Endothelial cell of umbilical vein (primary cell): Measurements from ENCODE around the gene DNAH6. TPM values are rescaled to one million over a fixed set of nuclear protein-coding genes. Genes with fewer than 3 reads are reported as not detected.
"Not testable (repeated sequence)": the region's sequence is repeated elsewhere in the genome, so short reads cannot be mapped to it uniquely, and the experiment has no call there.

Source experiments
- BruUV-seq: library from RNA; stranded (reverse); fragments of 400-500 nt; replicated peaks from 2 replicates; lab custom pipeline; 2021; lab: Mats Ljungman, UMichigan
- CTCF ChIA-PET: fragments of 300-600, 350-600 bp; sonication (Branson Sonifier 250); formaldehyde crosslinking; loops from one replicate; lab custom pipeline; 2021; ENCODE audit warnings: antibody characterized with exemption, inconsistent platforms; lab: Charles Lee
- POLR2A ChIA-PET: fragments of 300-600, 350-600 bp; sonication (Branson Sonifier 250); formaldehyde crosslinking; loops from one replicate; lab custom pipeline; 2021; ENCODE audit warnings: antibody characterized with exemption, inconsistent platforms; lab: Charles Lee
- DNase-seq: peaks from one replicate; pipeline ENCODE4 v3.0.0-alpha.2; 2011; ENCODE audit warnings: low read depth, low spot score
- FAIRE-seq: peaks from 2 replicates; lab custom pipeline; 2011; peaks lifted over from hg19 to GRCh38; lab: Jason Lieb, UNC
- H2AFZ ChIP-seq: 2 replicates; pipeline ENCODE4 v1.6.0; 2012; ENCODE audit warnings: low read depth, low read length, control low read depth, inconsistent platforms
- H3K27ac ChIP-seq: 2 replicates; pipeline ENCODE4 v1.5.1; 2011; ENCODE audit warnings: low read depth, mild to moderate bottlenecking, control low read depth, low read length, moderate library complexity; ENCODE audit not compliant: insufficient read depth
- H3K27me3 ChIP-seq, 2 experiments: 2 replicates each; pipeline versions ENCODE4 v1.6.0 to v1.6.1; 2011; ENCODE audit warnings: low read length in 2 of 2, mixed read lengths in 1 of 2; ENCODE audit not compliant: control insufficient read depth in 2 of 2, insufficient read depth in 2 of 2
- H3K36me3 ChIP-seq, 2 experiments: 2 replicates in 1 of 2; 3 replicates in 1 of 2; pipeline ENCODE4 v1.5.1; 2011; ENCODE audit warnings: low read length in 2 of 2, mild to moderate bottlenecking in 1 of 2, moderate library complexity in 1 of 2; ENCODE audit not compliant: control insufficient read depth in 2 of 2, insufficient read depth in 2 of 2; ENCODE audit errors: extremely low read depth in 1 of 2
- H3K4me1 ChIP-seq: 3 replicates; pipeline ENCODE4 v1.5.1; 2011; ENCODE audit warnings: mild to moderate bottlenecking, low read length; ENCODE audit not compliant: control insufficient read depth, insufficient read depth; ENCODE audit errors: extremely low read depth
- H3K4me2 ChIP-seq: 2 replicates; pipeline ENCODE4 v1.6.1; 2011; ENCODE audit warnings: low read length, control low read depth, mixed read lengths; ENCODE audit not compliant: insufficient read depth
- H3K4me3 ChIP-seq, 3 experiments: fragments of 200-600 bp in 1 of 3; sonication (generic), shearing (Covaris generic) in 1 of 3; replicated peaks in 1 of 3; 2 replicates each; pipeline ENCODE4 v1.5.1; 2011 to 2016; ENCODE audit warnings: control low read depth in 3 of 3, low read length in 3 of 3, mild to moderate bottlenecking in 2 of 3, inconsistent platforms in 1 of 3, low read depth in 1 of 3, moderate library complexity in 1 of 3; ENCODE audit not compliant: insufficient read depth in 1 of 3
- H3K79me2 ChIP-seq: 2 replicates; pipeline ENCODE4 v1.6.0; 2012; ENCODE audit warnings: low read length, inconsistent platforms; ENCODE audit not compliant: control insufficient read depth, insufficient read depth
- H3K9ac ChIP-seq: replicated peaks from 2 replicates; pipeline ENCODE3; 2011; ENCODE audit warnings: low read length, control low read depth; ENCODE audit not compliant: insufficient read depth; ENCODE audit errors: extremely low read depth
- H3K9me1 ChIP-seq: replicated peaks from 3 replicates; pipeline ENCODE4 v1.6.0; 2011; ENCODE audit warnings: mild to moderate bottlenecking, low read length; ENCODE audit not compliant: control insufficient read depth, insufficient read depth; ENCODE audit errors: extremely low read depth
- H3K9me3 ChIP-seq: replicated peaks from 2 replicates; pipeline ENCODE4 v1.5.1; 2012; ENCODE audit warnings: low read length, inconsistent platforms; ENCODE audit not compliant: control insufficient read depth, insufficient read depth
- H4K20me1 ChIP-seq: replicated peaks from 2 replicates; pipeline ENCODE3; 2011; ENCODE audit warnings: mild to moderate bottlenecking, low read length; ENCODE audit not compliant: control insufficient read depth, insufficient read depth; ENCODE audit errors: extremely low read depth
- JUN ChIP-seq: IDR thresholded peaks from 2 replicates; pipeline ENCODE4 v1.6.1; 2011; ENCODE audit warnings: borderline replicate concordance, low read depth; ENCODE audit not compliant: insufficient read length, insufficient read depth
- MYC ChIP-seq: IDR thresholded peaks from one replicate; pipeline ENCODE4 v1.6.1; 2011; ENCODE audit warnings: mild to moderate bottlenecking, low read depth, low read length
- POLR2A ChIP-seq: IDR thresholded peaks from 2 replicates; pipeline ENCODE4 v1.6.1; 2012; ENCODE audit warnings: low read depth, mild to moderate bottlenecking, control low read depth, low read length
- dilution Hi-C: fragments of 300-500 bp; cut with MboI; formaldehyde crosslinking; loops from one replicate; pipeline ENCODE4 v1.15.0; 2019; ENCODE audit warnings: low sequenced_read_pairs; ENCODE audit not compliant: extremely low pct_ligation_motif_present
- intact Hi-C: fragments of 100-400 bp; cut with micrococcal nuclease; formaldehyde crosslinking; loops from one replicate; pipeline ENCODE4 v1.10.0; 2022
- polyA plus RNA-seq, 4 experiments: library from polyadenylated mRNA; depleted of rRNA in 3 of 4; stranded (reverse) in 3 of 4; unstranded in 1 of 4; fragments of >200 nt; gene quantifications; 2 replicates each; pipeline versions ENCODE4 v1.2.1 to v1.2.3, GENCODE V29; 2011 to 2012; ENCODE audit warnings: missing spikeins in 1 of 4
- total RNA-seq: library from RNA; stranded (reverse); gene quantifications from 2 replicates; pipeline ENCODE4 v1.2.3, GENCODE V29; 2021

DNAH6 gene
- total and polyA plus RNA-seq, 2 donors (not counting 3 experiments of a cell fraction or from before 2014, with no cell fraction given) = 0.24 TPM; not detected in 1

- H3K4me1 ChIP-seq, H3K9ac ChIP-seq, H3K4me3 ChIP-seq, H3K79me2 ChIP-seq, intact Hi-C loops, H3K27ac ChIP-seq, H3K9me3 ChIP-seq, H4K20me1 ChIP-seq, H3K9me1 ChIP-seq, CTCF ChIA-PET, FAIRE-seq, dilution Hi-C loops, H3K27me3 ChIP-seq, POLR2A ChIA-PET, H3K4me2 ChIP-seq, H3K36me3 ChIP-seq, BruUV-seq, H2AFZ ChIP-seq, DNase-seq: not testable (repeated sequence)
These were observed 43.9 kb upstream of the DNAH6 start for GRCh38 chr2:84472423-84472822.

GRCh38 chr2:84472856-84473565 is 43.3 kb upstream of the DNAH6 start:
- Histone ChIP-seq H3K4me3 (no peak overlapping the region), H2AFZ (no peak overlapping the region), H3K27ac (no peak overlapping the region), H3K36me3 (no peaks in the 10 kb centered on the region), H3K9me3 (no peaks in the 10 kb centered on the region), H4K20me1 (no peaks in the 10 kb centered on the region), H3K4me2 (no peak overlapping the region), H3K4me1 (no peaks in the 10 kb centered on the region), H3K9me1 (no peaks in the 10 kb centered on the region), H3K79me2 (no peaks in the 10 kb centered on the region), H3K9ac (no peak overlapping the region), H3K27me3 (no peaks in the 10 kb centered on the region)
- CTCF ChIA-PET = no interaction called here
- FAIRE-seq = no peak
- BruUV-seq = no TSS peak
- intact Hi-C loops (no loop called here), dilution Hi-C loops (no loop called here)
- no peak for DNase-seq
- TF ChIP-seq JUN (no peak), POLR2A (no peak), MYC (no peak)
- POLR2A ChIA-PET = no interaction called here
